ENCODE measurements around the gene HOXD10.
A peak's percentile ranks its signal among the peaks of the same experiment; 100 is the strongest.

HOXD10 gene

DNA sequence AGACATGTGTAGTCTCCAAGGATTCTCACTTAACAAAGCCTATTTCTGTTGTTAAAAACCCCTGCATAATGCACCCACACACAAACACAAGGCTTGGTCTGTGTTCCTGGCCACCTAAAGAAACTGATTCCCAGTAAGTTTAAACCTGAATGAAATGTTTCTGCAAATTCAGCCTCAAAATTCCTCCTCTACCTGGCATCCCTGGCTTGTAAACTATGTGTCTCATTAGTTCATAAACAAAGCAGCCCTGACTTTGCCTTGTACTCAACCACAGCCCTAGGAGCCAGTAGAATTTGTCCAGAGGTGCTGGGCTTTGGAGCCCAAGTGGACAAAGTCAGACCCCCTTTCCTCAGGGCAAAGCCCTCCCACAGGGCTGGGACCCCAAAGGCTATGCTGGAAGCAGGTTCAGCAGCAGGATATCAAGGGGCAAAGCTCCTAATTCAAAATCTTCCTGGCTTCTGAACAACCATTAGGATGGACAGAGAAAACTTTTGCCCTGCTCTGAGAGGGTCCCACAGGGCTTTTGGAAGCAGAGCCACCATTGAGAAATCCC is 26.7 kb upstream of the HOXD10 start:
- no peaks in the 10 kb centered on the region for H3K36me3 ChIP-seq (ENCODE audit: control insufficient read depth, insufficient read depth, low read length)
- no peaks in the 10 kb centered on the region for H3K9me3 ChIP-seq (ENCODE audit: control insufficient read depth, low read length)
- H3K27ac ChIP-seq (ENCODE audit: insufficient read depth, low read depth, low read length, poor library complexity, severe bottlenecking): no peak overlapping the region
- H3K4me1 ChIP-seq (ENCODE audit: control insufficient read depth, insufficient read depth, low read length): peaks cover 5% of the 10 kb centered on the region
- peaks cover 100% of the 10 kb centered on the region for H3K27me3 ChIP-seq (ENCODE audit: control insufficient read depth, insufficient read depth, low read length, poor library complexity, severe bottlenecking)
- H3K4me3 ChIP-seq (ENCODE audit: insufficient read depth, low read depth, low read length): no peak overlapping the region

DNA sequence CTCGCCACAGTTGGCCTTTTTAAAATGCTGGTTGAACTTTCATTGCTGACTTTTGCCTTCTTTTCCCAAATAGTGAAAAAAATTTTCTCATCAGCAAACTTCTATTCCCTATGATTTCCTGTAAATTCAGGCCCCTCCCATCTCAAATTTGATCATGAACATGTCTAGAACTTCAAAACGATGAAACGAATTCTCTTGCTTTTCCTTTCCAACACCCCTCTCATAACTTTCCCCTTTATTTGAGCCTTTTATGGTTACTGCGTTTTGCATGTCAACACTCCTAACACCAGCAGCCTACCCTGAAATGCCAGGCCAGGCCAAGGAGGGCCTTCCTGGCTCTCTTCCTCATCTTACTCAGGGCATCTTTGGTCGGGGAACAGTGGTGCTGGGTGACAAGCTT is 25.7 kb upstream of the HOXD10 start:
- no peak overlapping the region for H3K4me3 ChIP-seq (ENCODE audit: insufficient read depth, low read depth, low read length)
- no peak overlapping the region for H3K27ac ChIP-seq (ENCODE audit: insufficient read depth, low read depth, low read length, poor library complexity, severe bottlenecking)
- WGBS, 2 experiments: 13 to 21% methylated on average over 5 of the region's 5 CpGs
- H3K9me3 ChIP-seq (ENCODE audit: control insufficient read depth, low read length): no peaks in the 10 kb centered on the region
- H3K36me3 ChIP-seq (ENCODE audit: control insufficient read depth, insufficient read depth, low read length): no peaks in the 10 kb centered on the region
- H3K27me3 ChIP-seq (ENCODE audit: control insufficient read depth, insufficient read depth, low read length, poor library complexity, severe bottlenecking): peaks cover 100% of the 10 kb centered on the region
- peaks cover 5% of the 10 kb centered on the region for H3K4me1 ChIP-seq (ENCODE audit: control insufficient read depth, insufficient read depth, low read length)

DNA sequence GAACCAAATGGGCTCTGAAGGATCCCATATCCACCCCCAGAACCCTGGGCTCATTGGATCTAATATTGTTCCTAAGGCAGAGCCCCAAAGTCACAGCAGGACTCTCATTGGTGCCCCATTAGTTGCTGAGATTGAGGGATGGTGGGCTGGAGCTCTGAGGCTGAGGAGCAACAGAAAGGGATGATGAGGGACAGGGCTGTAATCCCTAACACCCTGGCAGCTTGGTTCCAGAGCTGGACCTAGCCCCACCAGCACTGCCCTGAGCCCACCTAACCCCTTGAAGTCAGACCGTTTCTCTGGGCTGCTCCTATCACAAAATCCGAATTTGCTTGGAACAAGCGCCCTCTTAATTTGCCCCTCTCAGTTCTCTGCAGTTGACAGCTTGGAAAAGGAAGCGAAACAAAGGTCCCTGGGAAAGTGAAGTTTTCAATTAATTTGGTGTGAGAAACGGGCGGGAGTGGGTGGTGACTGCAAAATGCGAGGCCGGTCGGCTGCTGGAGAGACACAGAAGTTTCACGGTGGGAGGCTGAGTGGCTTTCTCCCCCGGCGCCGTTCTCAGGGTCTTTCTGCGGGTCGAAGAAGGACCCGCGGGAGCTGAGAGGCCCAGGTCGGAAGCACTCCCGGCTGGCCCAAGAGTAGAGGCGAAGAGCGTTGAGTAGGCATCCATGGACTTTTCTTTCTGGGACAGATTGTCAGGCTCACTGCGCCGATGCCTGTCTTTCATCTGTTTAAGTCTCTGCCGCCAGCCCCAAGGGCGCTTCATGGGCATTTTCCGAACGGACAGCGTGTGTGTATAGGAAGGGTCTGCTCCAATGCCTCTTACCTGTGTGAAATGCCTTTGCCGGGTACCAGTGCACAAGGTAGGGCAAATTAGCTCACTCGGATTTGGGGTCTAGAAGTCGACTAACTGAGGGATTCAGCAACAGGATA is 25.0 kb upstream of the HOXD10 start:
- Histone ChIP-seq H3K27ac (ENCODE audit: insufficient read depth, low read depth, low read length, poor library complexity, severe bottlenecking) (no peak overlapping the region), H3K4me1 (ENCODE audit: control insufficient read depth, insufficient read depth, low read length) (peaks cover 5% of the 10 kb centered on the region), H3K9me3 (ENCODE audit: control insufficient read depth, low read length) (no peaks in the 10 kb centered on the region), H3K4me3 (ENCODE audit: insufficient read depth, low read depth, low read length) (no peak overlapping the region), H3K27me3 (ENCODE audit: control insufficient read depth, insufficient read depth, low read length, poor library complexity, severe bottlenecking) (peaks cover 100% of the 10 kb centered on the region), H3K36me3 (ENCODE audit: control insufficient read depth, insufficient read depth, low read length) (no peaks in the 10 kb centered on the region)
- 3 to 4% methylated on average over 31 of the region's 31 CpGs for WGBS, 2 experiments

DNA sequence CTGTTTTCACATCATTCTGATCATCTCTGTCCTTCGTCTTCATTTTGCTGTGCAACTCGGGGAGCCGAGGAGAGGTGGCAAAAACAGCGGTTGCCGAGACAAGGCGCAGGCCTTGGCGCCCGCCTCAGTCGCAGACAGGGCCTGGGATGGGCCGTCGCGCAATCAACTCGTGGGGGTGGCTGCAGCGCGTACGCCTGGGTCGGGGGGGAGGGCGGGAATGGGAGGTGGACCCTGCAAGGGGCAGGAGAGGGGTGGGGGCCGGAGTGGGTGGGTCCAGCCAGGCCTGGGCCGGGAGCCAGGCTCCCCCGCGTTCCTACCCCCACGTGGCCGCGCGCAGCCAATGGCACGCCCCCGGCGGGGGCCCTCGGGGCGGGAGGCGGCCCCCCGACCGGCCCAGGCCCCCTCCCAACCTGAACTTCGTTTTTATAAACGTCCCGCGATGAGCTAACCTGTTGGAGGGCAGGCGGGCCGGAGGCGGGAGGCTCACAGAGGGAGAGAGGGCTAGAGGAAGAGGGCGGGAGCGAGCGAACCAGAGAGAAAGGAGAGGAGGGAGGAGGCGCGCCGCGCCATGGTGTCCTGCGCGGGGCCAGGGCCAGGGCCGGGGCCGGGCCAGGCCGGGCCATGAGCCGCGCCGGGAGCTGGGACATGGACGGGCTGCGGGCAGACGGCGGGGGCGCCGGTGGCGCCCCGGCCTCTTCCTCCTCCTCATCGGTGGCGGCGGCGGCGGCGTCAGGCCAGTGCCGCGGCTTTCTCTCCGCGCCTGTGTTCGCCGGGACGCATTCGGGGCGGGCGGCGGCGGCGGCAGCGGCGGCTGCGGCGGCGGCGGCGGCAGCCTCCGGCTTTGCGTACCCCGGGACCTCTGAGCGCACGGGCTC is 24.1 kb upstream of the HOXD10 start, which contains the start of gene HOXD13:
TSS of gene HOXD13 (plus strand) at position 452 of the 875 bp plus-strand sequence. CDS start at position 622, 170 bp downstream.
- Histone ChIP-seq H3K27ac (ENCODE audit: insufficient read depth, low read depth, low read length, poor library complexity, severe bottlenecking) (no peak within 1 kb of the TSS), H3K4me1 (ENCODE audit: control insufficient read depth, insufficient read depth, low read length) (peaks cover 5% of the 10 kb centered on the region), H3K4me3 (ENCODE audit: insufficient read depth, low read depth, low read length) (peak within 1 kb of the TSS; percentile 22), H3K27me3 (ENCODE audit: control insufficient read depth, insufficient read depth, low read length, poor library complexity, severe bottlenecking) (peaks cover 100% of the 10 kb centered on the region), H3K36me3 (ENCODE audit: control insufficient read depth, insufficient read depth, low read length) (no peaks in the 10 kb centered on the region), H3K9me3 (ENCODE audit: control insufficient read depth, low read length) (no peaks in the 10 kb centered on the region)
- 1% methylated on average over 95 of the region's 95 CpGs for WGBS, 2 experiments

DNA sequence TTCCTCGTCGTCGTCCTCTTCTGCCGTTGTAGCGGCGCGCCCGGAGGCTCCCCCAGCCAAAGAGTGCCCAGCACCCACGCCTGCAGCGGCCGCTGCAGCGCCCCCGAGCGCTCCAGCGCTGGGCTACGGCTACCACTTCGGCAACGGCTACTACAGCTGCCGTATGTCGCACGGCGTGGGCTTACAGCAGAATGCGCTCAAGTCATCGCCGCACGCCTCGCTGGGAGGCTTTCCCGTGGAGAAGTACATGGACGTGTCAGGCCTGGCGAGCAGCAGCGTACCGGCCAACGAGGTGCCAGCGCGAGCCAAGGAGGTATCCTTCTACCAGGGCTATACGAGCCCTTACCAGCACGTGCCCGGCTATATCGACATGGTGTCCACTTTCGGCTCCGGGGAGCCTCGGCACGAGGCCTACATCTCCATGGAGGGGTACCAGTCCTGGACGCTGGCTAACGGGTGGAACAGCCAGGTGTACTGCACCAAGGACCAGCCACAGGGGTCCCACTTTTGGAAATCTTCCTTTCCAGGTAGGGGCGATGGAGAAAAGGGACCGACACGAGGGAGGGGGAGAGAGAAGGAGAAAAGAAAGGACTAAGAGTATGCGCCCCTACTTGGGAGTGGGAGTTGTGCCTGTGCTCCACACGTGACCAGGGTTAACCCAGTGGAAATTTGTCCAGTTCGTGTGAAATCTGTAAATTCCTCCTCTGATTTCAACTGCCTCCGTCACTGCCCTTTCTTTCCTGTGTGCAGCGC is 23.3 kb upstream of the HOXD10 start:
- no peaks in the 10 kb centered on the region for H3K9me3 ChIP-seq (ENCODE audit: control insufficient read depth, low read length)
- no peaks in the 10 kb centered on the region for H3K36me3 ChIP-seq (ENCODE audit: control insufficient read depth, insufficient read depth, low read length)
- WGBS, 2 experiments: 1 to 2% methylated on average over 53 of the region's 53 CpGs
- peaks cover 100% of the 10 kb centered on the region for H3K27me3 ChIP-seq (ENCODE audit: control insufficient read depth, insufficient read depth, low read length, poor library complexity, severe bottlenecking)
- peaks cover 1% of the 10 kb centered on the region for H3K4me1 ChIP-seq (ENCODE audit: control insufficient read depth, insufficient read depth, low read length)
- H3K27ac ChIP-seq (ENCODE audit: insufficient read depth, low read depth, low read length, poor library complexity, severe bottlenecking): no peak overlapping the region
- H3K4me3 ChIP-seq (ENCODE audit: insufficient read depth, low read depth, low read length): peak overlapping the region; percentile 22

DNA sequence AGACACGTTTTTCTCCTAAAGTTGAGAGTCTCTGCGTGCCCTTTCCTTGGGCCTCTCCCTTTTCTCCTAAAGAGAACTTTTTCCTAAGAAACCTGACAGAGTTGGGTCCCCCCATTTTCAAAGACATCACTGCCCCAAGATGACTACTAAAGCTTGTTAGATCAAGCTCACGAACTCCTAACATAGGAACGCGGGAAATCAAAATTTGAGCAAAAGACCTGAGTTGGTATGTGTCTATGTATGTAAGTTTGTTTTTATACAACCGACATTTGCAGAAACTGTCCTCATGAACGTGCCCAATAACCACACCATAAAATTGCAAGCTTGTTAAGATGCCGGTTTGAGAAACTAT is 22.7 kb upstream of the HOXD10 start:
- H3K27me3 ChIP-seq (ENCODE audit: control insufficient read depth, insufficient read depth, low read length, poor library complexity, severe bottlenecking): peaks cover 100% of the 10 kb centered on the region
- H3K9me3 ChIP-seq (ENCODE audit: control insufficient read depth, low read length): no peaks in the 10 kb centered on the region
- no peaks in the 10 kb centered on the region for H3K36me3 ChIP-seq (ENCODE audit: control insufficient read depth, insufficient read depth, low read length)
- H3K27ac ChIP-seq (ENCODE audit: insufficient read depth, low read depth, low read length, poor library complexity, severe bottlenecking): no peak overlapping the region
- H3K4me3 ChIP-seq (ENCODE audit: insufficient read depth, low read depth, low read length): no peak overlapping the region
- 3 to 8% methylated on average over 2 to 8 of the region's 8 CpGs for whole genome bisulfite sequencing, 2 experiments
- H3K4me1 ChIP-seq (ENCODE audit: control insufficient read depth, insufficient read depth, low read length): no peaks in the 10 kb centered on the region

DNA sequence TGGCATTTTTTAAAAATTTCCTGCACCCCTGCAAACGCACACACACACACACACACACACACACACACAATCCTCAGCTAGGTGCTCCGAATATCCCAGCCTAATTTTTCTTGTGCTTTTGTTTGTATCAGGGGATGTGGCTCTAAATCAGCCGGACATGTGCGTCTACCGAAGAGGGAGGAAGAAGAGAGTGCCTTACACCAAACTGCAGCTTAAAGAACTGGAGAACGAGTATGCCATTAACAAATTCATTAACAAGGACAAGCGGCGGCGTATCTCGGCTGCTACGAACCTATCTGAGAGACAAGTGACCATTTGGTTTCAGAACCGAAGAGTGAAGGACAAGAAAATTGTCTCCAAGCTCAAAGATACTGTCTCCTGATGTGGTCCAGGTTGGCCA is 22.2 kb upstream of the HOXD10 start:
- no peaks in the 10 kb centered on the region for H3K4me1 ChIP-seq (ENCODE audit: control insufficient read depth, insufficient read depth, low read length)
- peaks cover 100% of the 10 kb centered on the region for H3K27me3 ChIP-seq (ENCODE audit: control insufficient read depth, insufficient read depth, low read length, poor library complexity, severe bottlenecking)
- no peak overlapping the region for H3K27ac ChIP-seq (ENCODE audit: insufficient read depth, low read depth, low read length, poor library complexity, severe bottlenecking)
- H3K36me3 ChIP-seq (ENCODE audit: control insufficient read depth, insufficient read depth, low read length): no peaks in the 10 kb centered on the region
- H3K4me3 ChIP-seq (ENCODE audit: insufficient read depth, low read depth, low read length): no peak overlapping the region
- H3K9me3 ChIP-seq (ENCODE audit: control insufficient read depth, low read length): no peaks in the 10 kb centered on the region
- 7 to 14% methylated on average over 10 to 11 of the region's 12 CpGs for WGBS, 2 experiments

DNA sequence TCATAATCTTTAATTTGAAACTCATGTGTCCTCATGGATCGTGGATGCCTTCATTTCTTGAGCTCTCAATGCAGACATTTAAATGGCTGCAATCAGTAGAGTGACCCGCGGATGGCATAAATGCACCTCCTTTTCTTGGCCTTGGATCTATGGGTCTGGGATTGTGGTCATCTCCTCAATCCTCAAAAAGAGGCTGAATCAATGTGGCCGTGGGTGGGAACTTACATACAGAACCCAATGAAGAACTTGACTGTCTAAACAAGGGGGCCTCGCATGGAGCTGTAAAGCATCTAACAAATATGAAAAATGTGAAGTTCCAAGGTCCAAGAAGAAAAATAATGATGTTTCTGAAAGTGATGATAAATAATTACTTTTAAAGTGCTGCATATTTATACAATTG is 21.2 kb upstream of the HOXD10 start:
- no peaks in the 10 kb centered on the region for H3K36me3 ChIP-seq (ENCODE audit: control insufficient read depth, insufficient read depth, low read length)
- no peak overlapping the region for H3K4me3 ChIP-seq (ENCODE audit: insufficient read depth, low read depth, low read length)
- peaks cover 100% of the 10 kb centered on the region for H3K27me3 ChIP-seq (ENCODE audit: control insufficient read depth, insufficient read depth, low read length, poor library complexity, severe bottlenecking)
- H3K4me1 ChIP-seq (ENCODE audit: control insufficient read depth, insufficient read depth, low read length): no peaks in the 10 kb centered on the region
- 14 to 19% methylated on average over 5 of the region's 5 CpGs for WGBS, 2 experiments
- no peak overlapping the region for H3K27ac ChIP-seq (ENCODE audit: insufficient read depth, low read depth, low read length, poor library complexity, severe bottlenecking)
- H3K9me3 ChIP-seq (ENCODE audit: control insufficient read depth, low read length): no peaks in the 10 kb centered on the region

DNA sequence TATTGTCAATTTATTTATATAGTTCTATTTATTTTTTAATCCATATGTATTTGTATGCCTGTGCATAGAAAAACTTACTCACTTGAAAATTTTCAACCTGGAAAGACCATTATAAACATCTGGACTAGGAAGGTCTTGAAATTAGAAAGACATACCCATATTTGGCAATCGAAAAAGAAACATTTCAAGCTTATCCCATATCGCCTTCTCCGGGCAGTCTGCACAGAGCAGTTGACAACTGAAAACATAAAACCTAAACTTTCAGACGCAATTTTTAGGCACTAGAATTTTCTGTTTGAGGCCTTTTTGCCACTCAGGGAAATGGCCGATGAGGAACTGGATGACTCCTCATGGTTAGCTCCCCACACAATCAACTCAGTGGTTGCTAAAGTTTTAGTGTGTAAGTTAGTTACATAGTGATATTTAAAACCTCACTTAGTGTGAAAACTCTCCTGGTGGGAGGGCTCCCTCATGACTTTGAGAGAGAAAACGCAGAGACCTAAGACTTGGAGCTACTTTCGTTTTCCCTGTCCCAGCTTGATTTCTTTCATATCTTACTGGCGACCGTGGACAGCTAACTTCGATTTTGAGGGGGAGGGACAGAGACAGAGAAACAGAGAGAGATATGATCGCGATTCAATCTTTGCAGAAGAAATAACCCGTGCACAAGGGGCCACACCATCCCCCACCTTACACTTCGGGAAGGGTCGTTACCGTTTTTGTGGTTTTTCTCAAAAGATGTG is 20.2 kb upstream of the HOXD10 start:
- WGBS, 2 experiments: 4% methylated on average over 15 to 16 of the region's 16 CpGs
- Histone ChIP-seq H3K36me3 (ENCODE audit: control insufficient read depth, insufficient read depth, low read length) (no peaks in the 10 kb centered on the region), H3K4me3 (ENCODE audit: insufficient read depth, low read depth, low read length) (no peak overlapping the region), H3K9me3 (ENCODE audit: control insufficient read depth, low read length) (no peaks in the 10 kb centered on the region), H3K4me1 (ENCODE audit: control insufficient read depth, insufficient read depth, low read length) (no peaks in the 10 kb centered on the region), H3K27ac (ENCODE audit: insufficient read depth, low read depth, low read length, poor library complexity, severe bottlenecking) (no peak overlapping the region), H3K27me3 (ENCODE audit: control insufficient read depth, insufficient read depth, low read length, poor library complexity, severe bottlenecking) (peaks cover 100% of the 10 kb centered on the region)

All from ectodermal cell (in vitro differentiated cells).